Measurements from ENCODE around the gene RASSF8.

- TF ChIP-seq POLR2A (IDR thresholded peaks at IDR 0.05) (no peak), POLR2AphosphoS5 (IDR thresholded peaks at IDR 0.05) (no peak)
Measured at GRCh38 chr12:26021534-26021933, 63.1 kb downstream of the RASSF8 start.

Measured in spleen (tissue), 3 donors.